Measurements from ENCODE around the gene UGGT2.
"Not testable (repeated sequence)": the region's sequence is repeated elsewhere in the genome, so short reads cannot be mapped to it uniquely, and the experiment has no call there.

The UGGT2 gene, protein sequence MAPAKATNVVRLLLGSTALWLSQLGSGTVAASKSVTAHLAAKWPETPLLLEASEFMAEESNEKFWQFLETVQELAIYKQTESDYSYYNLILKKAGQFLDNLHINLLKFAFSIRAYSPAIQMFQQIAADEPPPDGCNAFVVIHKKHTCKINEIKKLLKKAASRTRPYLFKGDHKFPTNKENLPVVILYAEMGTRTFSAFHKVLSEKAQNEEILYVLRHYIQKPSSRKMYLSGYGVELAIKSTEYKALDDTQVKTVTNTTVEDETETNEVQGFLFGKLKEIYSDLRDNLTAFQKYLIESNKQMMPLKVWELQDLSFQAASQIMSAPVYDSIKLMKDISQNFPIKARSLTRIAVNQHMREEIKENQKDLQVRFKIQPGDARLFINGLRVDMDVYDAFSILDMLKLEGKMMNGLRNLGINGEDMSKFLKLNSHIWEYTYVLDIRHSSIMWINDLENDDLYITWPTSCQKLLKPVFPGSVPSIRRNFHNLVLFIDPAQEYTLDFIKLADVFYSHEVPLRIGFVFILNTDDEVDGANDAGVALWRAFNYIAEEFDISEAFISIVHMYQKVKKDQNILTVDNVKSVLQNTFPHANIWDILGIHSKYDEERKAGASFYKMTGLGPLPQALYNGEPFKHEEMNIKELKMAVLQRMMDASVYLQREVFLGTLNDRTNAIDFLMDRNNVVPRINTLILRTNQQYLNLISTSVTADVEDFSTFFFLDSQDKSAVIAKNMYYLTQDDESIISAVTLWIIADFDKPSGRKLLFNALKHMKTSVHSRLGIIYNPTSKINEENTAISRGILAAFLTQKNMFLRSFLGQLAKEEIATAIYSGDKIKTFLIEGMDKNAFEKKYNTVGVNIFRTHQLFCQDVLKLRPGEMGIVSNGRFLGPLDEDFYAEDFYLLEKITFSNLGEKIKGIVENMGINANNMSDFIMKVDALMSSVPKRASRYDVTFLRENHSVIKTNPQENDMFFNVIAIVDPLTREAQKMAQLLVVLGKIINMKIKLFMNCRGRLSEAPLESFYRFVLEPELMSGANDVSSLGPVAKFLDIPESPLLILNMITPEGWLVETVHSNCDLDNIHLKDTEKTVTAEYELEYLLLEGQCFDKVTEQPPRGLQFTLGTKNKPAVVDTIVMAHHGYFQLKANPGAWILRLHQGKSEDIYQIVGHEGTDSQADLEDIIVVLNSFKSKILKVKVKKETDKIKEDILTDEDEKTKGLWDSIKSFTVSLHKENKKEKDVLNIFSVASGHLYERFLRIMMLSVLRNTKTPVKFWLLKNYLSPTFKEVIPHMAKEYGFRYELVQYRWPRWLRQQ (N-terminal part only)

DNA sequence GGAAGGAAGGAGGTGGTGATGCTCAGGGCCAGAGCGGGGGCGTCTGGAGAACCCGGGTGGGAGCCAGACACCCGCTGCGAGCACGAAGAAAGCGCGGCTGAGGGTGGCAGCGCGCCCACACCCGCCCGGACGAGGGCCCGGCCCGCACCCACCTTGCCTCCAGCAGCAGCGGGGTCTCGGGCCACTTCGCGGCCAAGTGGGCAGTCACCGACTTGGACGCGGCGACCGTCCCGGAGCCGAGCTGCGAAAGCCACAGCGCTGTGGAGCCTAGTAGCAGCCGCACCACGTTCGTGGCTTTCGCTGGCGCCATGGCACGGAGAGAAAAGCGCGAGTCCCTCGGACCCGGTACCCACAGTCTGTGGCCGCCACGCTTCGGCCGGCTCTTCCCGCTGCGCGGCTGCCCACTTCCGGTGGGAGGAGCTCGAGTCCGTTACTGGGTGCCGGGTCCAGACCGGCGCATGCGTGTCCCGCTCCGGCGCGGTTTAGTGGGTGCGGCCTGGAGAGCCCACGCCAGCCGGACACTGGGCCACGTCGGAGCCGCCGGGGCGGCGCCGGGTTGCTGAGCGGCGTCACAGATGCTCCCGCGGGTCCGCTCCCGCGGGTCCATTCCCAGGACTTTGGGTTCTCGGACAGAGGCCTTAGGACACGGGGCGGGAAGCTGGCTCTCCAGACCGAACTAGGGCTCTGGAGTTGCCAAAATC lies at the start of gene UGGT2:
Gene UGGT2, minus strand, starts transcription at position 399 of the 701 bp plus-strand sequence. Its CDS starts 89 bp downstream, at position 310.
- no peak for DNase-seq

DNA sequence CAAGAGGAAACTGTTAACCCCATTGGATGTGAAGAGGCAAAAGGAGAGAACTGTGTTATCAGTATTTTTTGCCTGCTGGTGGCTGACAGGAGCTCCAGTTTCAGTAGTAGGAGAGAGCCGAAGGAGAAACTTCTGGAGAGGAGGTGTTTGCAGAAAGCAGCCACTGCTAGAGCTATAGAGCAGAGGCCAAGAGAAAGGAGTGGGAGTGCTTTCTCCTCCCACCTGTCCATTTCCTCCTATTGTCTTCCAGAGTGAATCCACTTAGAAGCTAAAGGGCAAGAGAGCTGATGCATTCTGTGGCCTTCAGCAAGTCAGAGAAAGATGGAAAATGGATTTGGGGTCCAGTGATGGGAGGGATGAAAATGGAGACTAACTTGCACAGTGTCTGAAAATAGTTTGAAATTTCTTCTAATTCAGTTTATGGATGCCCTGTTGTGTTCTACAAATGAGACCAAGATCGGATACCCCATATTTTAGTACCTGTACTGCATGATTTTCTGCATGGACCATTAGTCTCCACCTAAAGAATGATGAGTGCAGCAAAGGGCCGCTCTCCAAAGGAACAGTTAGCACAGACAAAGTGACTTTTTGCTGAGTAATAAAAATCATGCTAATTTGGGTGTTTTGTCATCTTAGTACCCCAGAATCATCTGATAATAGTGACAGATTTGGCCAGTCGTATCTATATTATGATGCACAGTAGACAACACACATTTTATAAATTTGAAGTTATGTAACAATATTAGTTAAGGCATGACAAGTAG lies 47.4 kb upstream of the UGGT2 start:
- no peak for DNase-seq

DNA sequence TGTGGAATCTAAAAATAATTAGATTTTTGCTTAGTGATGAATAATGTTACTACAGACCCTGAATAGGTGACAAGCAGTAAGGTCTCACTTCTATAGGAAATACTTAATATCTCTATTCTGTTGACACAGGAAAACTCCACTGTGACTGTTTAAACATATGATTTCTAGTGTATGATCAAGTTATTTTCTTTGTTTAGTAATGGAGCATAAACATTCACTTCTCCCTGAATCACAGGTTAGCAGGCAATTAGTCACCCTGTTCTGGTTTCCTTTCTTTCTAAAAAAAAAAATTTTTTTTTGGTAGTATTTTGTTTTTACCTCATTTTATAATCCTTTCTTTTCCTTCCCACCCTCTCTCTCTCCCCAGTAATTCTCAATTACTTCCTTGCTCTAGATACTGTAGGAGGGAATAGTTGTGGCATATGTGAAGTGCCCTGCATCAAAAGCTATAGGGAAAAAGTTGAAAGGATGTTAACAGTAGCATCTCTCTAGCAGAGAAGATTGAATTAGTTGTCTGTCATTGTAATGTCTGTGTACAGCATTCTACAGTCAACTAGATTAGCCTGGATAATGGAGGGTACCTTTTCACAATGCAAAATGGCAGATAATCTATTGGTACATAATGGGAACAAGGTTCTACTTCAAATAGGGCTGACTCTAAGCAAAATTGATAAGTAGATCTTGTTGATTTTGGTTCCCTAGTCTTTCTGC lies 40.2 kb upstream of the UGGT2 start:
- DNase-seq = no peak

DNA sequence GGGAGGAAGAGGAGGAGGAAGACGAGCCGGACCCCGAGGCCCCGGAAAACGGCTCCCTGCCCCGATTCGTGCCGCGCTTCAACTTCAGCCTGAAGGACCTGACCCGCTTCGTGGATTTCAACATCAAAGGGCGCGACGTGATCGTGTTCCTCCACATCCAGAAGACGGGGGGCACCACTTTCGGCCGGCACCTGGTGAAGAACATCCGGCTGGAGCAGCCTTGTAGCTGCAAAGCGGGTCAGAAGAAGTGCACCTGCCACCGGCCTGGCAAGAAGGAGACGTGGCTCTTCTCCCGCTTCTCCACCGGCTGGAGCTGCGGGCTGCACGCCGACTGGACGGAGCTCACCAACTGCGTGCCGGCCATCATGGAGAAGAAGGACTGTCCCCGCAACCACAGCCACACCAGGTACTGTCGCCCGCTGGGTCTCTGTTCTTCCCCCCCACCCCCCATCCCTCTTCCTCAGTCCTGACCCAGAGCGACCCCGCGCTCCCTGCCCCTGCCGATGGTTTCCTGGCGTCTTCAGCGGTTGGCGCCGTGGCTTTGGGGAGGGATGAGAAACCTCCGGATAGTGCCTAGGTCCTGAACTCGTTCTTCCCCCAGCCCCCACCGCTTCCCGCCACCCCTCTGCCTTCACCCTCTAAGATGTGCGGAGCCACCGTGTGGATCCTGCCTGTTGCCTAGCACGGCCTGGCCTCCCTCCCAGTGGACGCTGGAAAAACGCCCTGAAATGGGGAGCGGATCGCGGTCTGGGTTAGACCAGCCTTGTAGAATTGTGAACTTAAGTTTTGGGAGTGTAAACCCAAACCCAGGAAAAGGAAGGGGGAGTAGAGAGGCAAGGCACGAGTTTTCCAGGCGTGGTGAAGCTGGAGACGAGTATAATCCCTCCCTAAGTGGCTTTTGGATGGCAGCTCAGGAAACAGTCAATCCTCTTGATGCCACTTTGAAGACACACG lies 38.2 kb upstream of the UGGT2 start:
- DNase-seq = no peak

DNA sequence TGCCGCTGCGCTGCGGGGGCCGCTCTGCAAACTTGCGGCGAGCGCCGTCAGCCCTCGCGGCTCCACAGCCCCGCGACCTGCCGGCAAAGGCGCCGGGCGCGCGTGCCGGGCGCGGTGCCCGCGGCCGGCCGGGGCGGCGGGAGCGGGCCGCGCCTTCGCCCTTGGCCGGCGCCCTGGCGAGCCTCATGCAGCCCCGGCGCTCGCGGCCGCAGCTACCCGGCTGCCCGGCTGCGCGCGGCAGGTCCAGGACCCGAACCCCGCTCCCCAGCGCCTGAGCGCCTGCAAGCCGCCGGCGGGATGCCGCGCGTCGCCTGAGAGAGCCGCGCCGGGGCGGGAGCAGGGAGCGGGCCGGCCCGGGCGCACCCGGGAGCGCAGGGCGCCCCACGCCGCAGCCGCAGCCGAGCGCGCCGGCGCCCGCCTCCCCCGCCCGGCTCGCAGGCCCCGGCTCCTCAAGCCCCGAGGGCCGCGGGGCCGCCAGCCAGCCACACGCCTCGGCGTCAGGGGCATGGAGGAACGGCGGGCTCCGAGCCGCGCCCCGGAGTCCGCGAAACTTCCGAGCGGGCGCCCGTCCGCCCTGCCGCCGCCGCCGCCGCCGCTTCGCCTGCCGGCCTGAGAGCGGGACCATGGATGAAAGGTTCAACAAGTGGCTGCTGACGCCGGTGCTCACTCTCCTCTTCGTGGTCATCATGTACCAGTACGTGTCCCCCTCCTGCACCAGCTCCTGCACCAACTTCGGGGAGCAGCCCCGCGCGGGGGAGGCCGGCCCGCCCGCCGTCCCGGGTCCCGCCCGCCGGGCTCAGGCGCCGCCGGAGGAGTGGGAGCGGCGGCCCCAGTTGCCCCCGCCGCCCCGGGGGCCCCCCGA lies 37.3 kb upstream of the UGGT2 start:
- no peak for DNase-seq

DNA sequence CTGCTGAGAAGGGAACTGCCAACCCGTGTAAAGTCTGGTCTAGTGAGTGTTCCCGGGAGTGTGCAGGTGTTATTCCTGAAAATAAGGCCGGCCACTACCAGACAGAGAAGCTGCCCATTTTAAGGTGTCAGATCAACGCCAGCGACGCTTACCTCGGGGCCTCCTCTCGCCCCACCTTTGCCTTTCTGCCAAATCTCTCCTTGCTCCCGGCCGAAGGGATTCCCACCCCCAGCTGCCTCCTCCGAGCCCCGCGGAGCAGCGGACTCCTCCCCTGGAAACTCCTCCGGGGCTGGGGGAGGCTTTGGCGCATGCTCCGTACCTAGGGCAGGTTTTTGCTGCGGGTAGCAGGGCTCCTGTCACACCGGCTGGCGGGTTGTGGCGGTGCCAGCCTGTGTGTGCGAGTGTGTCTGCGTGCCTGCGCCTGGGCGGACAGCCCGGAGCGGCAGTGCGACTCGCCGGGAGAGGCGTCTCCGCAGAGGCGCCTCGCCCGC lies 36.6 kb upstream of the UGGT2 start, which contains the start of gene HS6ST3:
Gene HS6ST3, plus strand, starts transcription at position 359 of the 491 bp plus-strand sequence.
- DNase-seq = no peak

DNA sequence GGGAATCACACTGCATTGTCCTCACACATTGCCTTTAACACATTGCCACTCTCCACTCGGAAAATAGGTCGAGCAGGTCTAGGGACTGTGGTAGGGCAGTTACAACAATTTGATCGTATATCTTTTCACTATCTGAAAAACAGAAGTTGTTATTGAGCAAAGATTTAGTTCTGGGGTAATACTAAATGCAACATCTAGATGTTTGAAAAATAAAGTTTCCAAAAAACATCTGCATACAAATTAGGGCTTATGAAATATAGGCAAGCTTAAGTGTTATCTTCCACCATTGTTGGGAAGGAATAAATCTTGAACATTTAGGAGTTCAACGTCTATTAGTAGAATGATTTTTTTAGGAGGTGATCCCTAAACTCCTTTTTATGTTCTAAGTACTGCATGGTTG lies 35.9 kb upstream of the UGGT2 start:
- no peak for DNase-seq

DNA sequence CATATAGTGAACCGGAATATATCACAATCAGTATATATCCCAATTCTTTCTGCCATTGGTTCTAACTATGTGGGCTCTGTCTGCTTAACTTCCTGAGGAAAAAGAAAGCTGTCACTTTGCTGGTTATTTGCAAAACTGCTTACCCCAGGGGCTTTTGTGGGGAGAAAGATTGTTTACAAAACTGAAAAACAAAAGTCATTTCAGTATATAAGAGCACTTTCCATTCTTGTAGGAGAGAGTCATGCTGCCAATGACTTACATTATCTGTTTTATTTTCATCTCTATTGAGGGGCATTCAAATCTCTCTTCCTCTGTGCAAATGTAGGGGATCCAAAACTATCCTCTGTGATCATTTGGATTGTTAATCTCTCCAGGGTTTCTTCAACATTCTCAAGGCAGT lies 33.5 kb upstream of the UGGT2 start:
- no peak for DNase-seq

DNA sequence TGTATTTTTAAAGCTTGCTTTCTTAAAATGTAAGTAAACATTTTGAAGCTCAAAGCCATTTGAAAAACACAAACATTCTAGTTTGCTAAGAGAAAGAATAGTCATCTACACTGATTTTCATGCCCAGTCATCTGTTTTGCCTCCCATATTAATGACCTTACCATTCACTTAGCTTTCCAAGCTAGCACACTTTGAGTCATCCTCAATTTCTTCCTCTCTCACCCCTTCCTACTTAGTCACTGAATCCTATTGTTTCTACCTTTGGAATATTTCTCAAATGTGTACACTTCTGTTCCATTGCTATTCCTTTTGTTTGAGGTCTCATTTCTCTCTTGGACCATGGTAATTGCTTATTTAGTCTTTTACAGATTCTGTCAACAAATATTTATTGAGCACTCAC lies 29.4 kb upstream of the UGGT2 start:
- DNase-seq = no peak

DNA sequence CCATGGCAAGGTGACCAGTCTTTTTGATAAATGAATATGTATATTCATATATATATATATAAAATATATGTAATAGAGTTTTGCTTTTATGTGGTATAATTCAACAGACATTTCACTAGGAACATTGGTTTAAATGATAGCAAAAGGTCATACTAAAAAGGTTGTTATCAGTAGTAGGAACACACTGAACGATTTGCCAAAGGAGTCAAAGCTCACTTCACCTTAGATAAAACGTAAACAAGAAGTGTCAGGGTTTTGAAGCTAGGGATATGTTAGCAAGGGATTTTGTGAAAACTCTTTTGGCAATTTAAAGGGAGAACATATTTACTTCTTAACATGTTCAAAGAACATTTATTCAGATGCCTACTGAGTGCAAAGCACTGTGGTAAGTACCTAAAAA lies 28.7 kb upstream of the UGGT2 start:
- DNase-seq = no peak

DNA sequence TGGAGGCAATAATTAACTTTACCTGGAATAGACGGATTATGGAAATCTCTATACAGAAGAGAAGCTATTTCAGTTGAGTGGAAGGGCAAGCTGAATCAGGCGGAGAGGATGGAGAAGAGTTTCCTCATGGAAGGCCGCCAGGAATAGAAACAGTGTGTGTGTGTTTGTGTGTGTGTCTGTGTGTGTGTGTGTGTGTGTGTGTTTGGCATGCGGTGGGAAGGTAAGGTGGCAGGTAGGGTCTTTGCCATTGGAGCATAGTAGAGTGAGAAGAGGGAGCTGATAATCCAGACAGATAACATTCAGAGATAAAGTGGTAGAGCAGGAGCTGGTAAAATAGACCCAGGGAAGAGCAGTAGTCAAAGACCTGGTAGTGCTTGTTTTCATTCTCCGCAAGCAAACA lies 27.5 kb upstream of the UGGT2 start:
- DNase-seq = no peak

DNA sequence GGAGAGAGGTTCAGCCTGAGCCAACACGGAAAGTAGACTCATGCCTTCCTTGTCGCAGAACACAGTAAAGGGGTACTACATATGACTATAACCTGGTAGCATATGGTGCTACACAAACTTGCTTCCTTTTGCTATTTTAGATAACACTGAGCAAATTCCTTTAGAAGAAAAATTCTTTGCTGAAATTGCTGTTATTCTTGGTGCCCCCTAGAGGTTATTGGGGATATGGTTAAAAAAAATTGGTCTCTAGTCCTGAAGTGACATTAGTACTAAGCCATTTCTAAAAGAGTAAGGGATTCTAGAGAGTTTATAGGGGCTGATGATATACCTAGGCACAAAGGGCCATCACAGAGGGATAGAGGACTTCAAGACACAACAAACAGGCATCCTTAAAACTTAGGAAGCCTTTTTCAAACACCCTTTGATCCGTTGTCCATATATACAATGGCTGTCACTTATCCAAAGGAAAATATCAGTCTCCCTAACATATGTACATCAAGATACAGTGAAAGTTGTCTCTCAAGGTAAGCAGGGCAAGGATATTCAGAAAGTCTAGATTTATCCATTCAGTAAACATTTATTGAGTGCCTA lies 22.8 kb upstream of the UGGT2 start:
- DNase-seq = no peak

DNA sequence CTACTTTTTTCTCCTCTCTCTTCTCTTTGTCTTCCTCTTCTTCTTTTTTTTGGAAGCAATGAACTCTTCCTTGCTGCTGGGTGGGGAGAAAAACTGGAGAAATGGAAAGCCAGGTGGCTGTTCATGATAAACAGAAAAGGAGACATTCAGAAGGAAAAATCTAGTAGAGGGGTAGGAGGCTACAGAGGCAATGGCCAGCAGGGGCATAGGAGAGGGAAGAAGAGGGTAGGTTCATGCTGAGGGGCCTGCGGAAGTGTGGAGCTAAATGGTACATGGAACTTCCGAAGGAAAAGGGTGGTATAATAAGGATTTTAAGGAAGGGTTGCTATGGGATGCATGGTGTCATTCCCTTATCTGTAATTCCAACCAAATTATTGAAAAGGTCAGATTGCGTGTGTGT lies 19.2 kb upstream of the UGGT2 start:
- DNase-seq = no peak

DNA sequence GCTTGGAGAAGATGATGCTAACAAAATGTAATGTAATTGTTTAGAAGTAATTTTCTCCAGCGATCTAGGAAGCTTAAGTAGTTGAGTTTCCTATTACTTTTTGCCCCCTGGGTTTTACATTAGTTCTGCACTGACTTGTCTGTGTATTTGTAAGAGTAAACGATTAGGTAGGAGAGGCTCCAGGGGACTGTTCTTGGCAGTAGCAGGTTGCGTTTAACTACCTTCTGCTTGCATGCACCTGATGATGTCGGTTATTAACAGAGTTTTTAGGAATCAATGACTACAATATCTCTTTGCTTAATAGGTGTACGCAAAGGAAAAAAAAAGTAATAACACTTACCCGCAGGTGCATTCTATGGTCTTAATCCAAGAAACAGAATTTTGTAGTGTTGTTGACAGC lies 18.3 kb upstream of the UGGT2 start:
- no peak for DNase-seq

DNA sequence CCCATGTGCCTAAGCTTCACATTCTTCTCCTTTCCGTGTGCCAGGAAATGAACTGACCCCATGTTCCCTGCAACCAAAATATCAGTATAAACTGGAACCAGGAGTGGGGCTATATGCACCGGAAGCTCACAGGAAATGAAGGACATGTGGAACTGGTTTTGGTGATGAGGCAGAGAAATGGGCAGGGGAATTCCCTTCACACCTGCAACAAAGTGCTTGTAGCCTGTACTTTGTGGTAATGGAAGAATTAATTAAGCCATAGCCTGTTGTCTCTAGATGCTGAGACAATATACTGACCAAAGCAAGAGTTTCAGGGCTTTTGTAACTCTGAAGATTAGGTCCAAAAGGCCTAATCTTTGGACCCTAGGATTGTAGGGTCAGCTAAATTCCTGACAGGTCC lies 15.5 kb upstream of the UGGT2 start:
- no peak for DNase-seq

DNA sequence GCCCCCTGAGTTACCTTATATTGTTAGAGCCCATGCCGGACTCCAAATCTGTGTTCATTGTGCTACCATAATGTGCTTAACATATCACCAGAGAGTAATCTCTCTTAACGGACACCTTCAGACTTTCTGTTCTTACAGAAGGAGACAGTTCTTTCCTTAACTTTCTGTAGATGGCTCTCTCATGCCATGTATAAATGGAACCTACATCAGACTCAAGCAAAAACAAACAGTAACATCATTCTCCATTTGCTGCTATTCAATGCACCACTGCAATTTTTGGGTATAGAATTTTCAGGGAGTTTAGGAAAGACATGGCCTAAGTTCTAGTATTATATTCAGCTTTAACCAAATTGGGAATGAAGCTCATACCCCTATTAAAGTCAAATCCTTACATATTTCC lies 12.6 kb upstream of the UGGT2 start:
- no peak for DNase-seq

DNA sequence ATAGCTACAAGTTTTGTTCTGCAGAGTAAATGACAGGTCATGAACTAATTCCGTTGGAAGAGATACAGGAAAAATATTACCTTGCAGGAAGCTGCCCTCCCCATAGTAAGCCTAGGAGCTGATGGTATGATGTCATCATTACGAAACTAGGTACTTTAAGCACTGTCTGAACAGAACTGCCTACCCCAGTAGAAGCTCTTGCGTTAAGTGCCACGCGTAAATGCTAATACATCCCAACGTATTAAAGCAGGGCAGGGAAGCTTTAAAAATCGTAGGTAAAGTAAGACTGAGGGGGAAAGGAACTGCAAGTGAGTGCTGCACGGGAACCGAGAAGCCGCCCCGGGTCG lies 572 bp downstream of the UGGT2 start:
- no peak for DNase-seq

DNA sequence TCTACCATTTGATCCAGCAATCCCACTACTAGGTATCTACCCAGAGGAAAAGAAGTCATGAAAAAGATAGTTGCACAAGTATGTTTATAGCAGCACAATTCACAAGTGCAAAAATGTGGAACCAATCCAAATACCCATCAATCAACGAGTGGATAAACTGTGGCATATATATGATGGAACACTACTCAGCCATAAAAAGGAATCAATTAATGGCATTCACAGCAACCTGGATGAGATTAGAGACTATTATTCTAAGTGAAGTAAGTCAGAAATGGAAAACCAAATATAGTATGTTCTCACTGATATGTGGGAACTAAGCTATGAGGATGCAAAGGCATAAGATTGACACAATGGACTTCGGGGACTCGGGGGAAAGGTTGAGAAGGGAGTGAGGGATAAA lies 1.3 kb downstream of the UGGT2 start:
- DNase-seq = not testable (repeated sequence)
